ENCODE results near the gene FAR2. TPM values are rescaled to one million over a fixed set of nuclear protein-coding genes. Genes with fewer than 3 reads are reported as not detected.
"Not testable (repeated sequence)": the region's sequence is repeated elsewhere in the genome, so short reads cannot be mapped to it uniquely, and the experiment has no call there.

FAR2 gene
- total RNA-seq, 6 donors from 2014 or later, result 6.0 to 25.7 (median 15.9) TPM

DNA sequence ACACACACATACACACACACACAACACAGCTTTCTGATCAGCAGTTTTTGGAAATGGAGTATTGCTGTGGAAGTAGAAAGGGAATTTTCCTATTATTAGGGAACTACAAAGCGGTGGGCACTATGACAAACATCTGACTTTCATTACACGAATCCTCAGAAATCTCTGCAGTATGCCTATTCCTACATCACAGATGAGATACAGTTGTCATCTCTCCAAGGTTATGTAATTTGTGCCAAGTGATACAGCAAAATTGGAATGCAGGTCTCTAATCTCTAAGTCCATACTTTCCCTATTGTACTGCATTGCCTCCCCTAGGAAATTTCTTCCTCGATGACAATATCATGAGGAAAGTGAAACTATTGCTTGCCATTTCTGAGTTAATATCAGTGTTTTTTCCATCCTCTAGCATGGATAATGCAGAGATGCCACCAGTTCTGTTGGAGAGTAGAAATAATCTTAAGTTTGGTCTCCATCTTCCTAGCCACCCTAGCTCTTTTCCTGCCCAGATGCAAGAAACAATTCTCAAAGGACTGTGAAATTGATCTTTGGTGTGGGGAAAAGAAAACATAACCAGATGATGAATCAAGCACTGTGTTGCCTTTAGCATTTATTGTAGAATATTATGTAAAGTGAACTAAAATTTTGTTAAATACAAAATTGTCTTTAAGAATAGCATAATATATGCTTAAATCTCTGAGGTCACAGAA lies 137.2 kb downstream of the FAR2 start:
- H3K4me1 ChIP-seq, result no peaks in the 10 kb centered on the region
- 80 to 89% methylated on average over 3 of the region's 3 CpGs for WGBS, 2 donors
- no peak overlapping the region for H3K4me3 ChIP-seq
- no peaks in the 10 kb centered on the region for H3K27me3 ChIP-seq
- no peak overlapping the region for H3K27ac ChIP-seq
- TF ChIP-seq POLR2AphosphoS5 (IDR thresholded peaks at IDR 0.05) (no peak), POLR2A (IDR thresholded peaks at IDR 0.05) (no peak), CTCF (IDR thresholded peaks at IDR 0.05) (no peak), EP300 (IDR thresholded peaks at IDR 0.05) (no peak)
- DNase-seq (no peak), ATAC-seq (ENCODE audit: low FRiP score in 2 of 2) (peak in 1 of 2 donors; percentile 62)
- no peaks in the 10 kb centered on the region for H3K36me3 ChIP-seq
- peaks cover 0 to 4% (median 0%) of the 10 kb centered on the region in 4 donors for H3K9me3 ChIP-seq

DNA sequence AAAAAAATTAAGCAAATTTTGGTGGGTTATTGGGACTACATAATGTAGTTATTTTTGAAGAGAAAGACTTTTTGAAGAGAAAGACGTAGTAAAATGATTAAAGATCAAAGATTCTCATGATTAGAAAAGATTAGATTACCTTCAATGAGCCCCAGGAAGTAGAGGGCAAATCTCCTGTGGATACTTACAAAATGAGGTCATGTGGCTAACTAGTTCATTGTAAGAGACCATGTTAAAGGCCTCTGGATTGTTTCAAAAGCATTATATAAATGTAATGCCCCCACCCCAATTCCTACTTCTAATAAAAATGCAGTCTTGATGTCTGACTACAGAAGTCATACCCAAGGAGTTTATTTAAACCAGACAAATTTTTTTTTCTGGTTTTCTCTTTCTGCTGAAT lies 138.5 kb downstream of the FAR2 start:
- H3K36me3 ChIP-seq, result no peaks in the 10 kb centered on the region
- H3K4me1 ChIP-seq, result no peaks in the 10 kb centered on the region
- peaks cover 0 to 4% (median 0%) of the 10 kb centered on the region in 4 donors for H3K9me3 ChIP-seq
- DNase-seq, result no peak
- no peaks in the 10 kb centered on the region for H3K27me3 ChIP-seq
- no peak for TF ChIP-seq CTCF (IDR thresholded peaks at IDR 0.05)
- no peak for TF ChIP-seq POLR2A (IDR thresholded peaks at IDR 0.05)
- no peak for TF ChIP-seq EP300 (IDR thresholded peaks at IDR 0.05)
- TF ChIP-seq POLR2AphosphoS5 (IDR thresholded peaks at IDR 0.05), result no peak
- no peak for ATAC-seq (ENCODE audit: low FRiP score in 2 of 2)
- no peak overlapping the region for H3K4me3 ChIP-seq
- no peak overlapping the region for H3K27ac ChIP-seq
- 68 to 89% methylated on average over 1 of the region's 1 CpG for WGBS, 2 donors

GRCh38 chr12:29288031-29288430 lies 139.0 kb downstream of the FAR2 start:
- ATAC-seq (ENCODE audit: low FRiP score in 2 of 2), result no peak
- TF ChIP-seq CTCF (IDR thresholded peaks at IDR 0.05) (no peak), POLR2A (IDR thresholded peaks at IDR 0.05) (no peak), POLR2AphosphoS5 (IDR thresholded peaks at IDR 0.05) (no peak), EP300 (IDR thresholded peaks at IDR 0.05) (no peak)

DNA sequence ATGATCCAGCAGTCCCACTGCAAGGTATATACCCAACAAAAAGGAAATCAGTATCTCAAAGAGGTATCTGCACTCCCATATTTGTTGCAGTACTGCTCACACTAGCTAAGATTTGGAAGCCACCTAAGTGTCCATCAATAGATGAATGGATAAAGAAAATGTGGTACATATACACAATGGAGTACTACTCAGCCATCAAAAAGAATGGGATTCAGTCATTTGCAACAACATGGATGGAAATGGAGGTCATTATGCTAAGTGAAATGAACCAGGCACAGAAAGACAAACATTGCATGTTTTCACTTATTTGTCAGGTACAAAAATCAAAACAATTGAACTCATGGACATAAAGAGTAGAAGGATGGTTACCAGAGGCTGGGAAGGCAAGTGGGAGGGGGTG lies 141.4 kb downstream of the FAR2 start:
- ATAC-seq (ENCODE audit: low FRiP score in 2 of 2); H3K4me1 ChIP-seq; H3K9me3 ChIP-seq; H3K27ac ChIP-seq; DNase-seq; H3K36me3 ChIP-seq; H3K4me3 ChIP-seq; H3K27me3 ChIP-seq: not testable (repeated sequence)

More at GRCh38 chr12:29288031-29288430, 139.0 kb downstream of the FAR2 start:
- peaks cover 0 to 4% (median 0%) of the 10 kb centered on the region in 4 donors for H3K9me3 ChIP-seq
- H3K36me3 ChIP-seq, result no peaks in the 10 kb centered on the region
- H3K27me3 ChIP-seq, result no peaks in the 10 kb centered on the region
- H3K4me1 ChIP-seq, result no peaks in the 10 kb centered on the region
- no peak overlapping the region for H3K27ac ChIP-seq
- no peak for DNase-seq
- H3K4me3 ChIP-seq, result no peak overlapping the region

DNA sequence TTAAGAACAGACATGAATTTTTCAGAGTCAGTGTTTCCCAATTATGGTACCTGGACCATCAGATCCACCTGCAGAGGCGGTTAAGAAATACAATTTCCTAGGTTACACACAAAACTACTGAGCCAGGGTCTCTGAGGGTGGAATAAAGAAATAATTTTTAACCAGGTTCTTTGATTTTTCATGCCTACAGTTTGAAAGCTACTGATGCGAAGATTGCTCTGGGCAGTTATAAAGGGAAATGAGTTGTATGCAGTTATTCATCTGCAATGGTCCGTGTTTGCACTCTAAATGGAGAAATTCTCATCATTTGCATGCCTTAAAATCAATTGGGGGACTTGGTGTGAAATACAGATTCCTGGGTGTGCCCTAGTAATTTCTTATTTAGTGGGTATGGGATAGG lies 142.1 kb downstream of the FAR2 start:
- ATAC-seq (ENCODE audit: low FRiP score in 2 of 2), result no peak
- TF ChIP-seq POLR2A (IDR thresholded peaks at IDR 0.05) (no peak), EP300 (IDR thresholded peaks at IDR 0.05) (no peak), CTCF (IDR thresholded peaks at IDR 0.05) (no peak), POLR2AphosphoS5 (IDR thresholded peaks at IDR 0.05) (no peak)

More for the DNA sequence above, 142.1 kb downstream of the FAR2 start:
- no peaks in the 10 kb centered on the region for H3K36me3 ChIP-seq
- 78 to 94% methylated on average over 3 of the region's 3 CpGs for WGBS, 2 donors
- no peaks in the 10 kb centered on the region for H3K27me3 ChIP-seq
- no peaks in the 10 kb centered on the region for H3K4me1 ChIP-seq
- no peak for DNase-seq
- peaks cover 0 to 4% (median 0%) of the 10 kb centered on the region in 4 donors for H3K9me3 ChIP-seq
- no peak overlapping the region for H3K27ac ChIP-seq
- H3K4me3 ChIP-seq, result no peak overlapping the region

Data from upper lobe of left lung (tissue), 6 donors.